ENCODE data around the gene PLAAT3. TPM values are rescaled to one million over a fixed set of nuclear protein-coding genes. Genes with fewer than 3 reads are reported as not detected.
"Not testable (repeated sequence)": the region's sequence is repeated elsewhere in the genome, so short reads cannot be mapped to it uniquely, and the experiment has no call there.

The PLAAT3 gene
- total and polyA plus RNA-seq, 7 donors: 14.6 to 59.9 (median 34.9) TPM

DNA sequence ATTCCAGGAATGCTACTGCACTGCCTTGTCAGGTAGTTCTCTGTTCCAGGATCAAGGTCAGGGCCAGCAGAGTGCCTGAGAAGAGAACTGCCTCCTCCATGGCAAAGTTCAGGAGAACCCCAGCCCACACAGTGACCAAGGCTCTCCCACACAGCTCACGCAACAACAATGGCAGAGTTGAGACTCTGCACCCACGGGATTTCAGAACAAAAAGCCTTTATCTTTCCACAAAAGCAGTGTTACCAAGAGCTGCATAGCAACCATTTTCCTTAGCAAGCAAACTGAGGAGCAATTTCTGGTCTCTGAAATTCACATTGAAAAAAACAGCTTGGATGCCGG is 11.1 kb downstream of the PLAAT3 start:
- no peak overlapping the region for H3K4me3 ChIP-seq
- H3K9me3 ChIP-seq: no peaks in the 10 kb centered on the region
- DNase-seq: no peak
- 63 to 75% methylated on average over 3 of the region's 3 CpGs for WGBS, 2 donors
- H3K36me3 ChIP-seq: no peaks in the 10 kb centered on the region
- H3K27me3 ChIP-seq: no peaks in the 10 kb centered on the region
- peak overlapping the region; percentile 20 to 69 (median 54) for H3K27ac ChIP-seq
- no peak for TF ChIP-seq CTCF (IDR thresholded peaks at IDR 0.05)
- TF ChIP-seq POLR2AphosphoS5 (IDR thresholded peaks at IDR 0.05): no peak
- TF ChIP-seq POLR2A (IDR thresholded peaks at IDR 0.05): no peak
- no peak for TF ChIP-seq EP300 (IDR thresholded peaks at IDR 0.05)
- peaks cover 0 to 23% (median 18%) of the 10 kb centered on the region in 4 donors for H3K4me1 ChIP-seq
- intact Hi-C loops (cut with DNase I): no loop called here

- Histone ChIP-seq H3K4me1 (peaks cover 0 to 23% (median 18%) of the 10 kb centered on the region in 4 donors), H3K27ac (peak overlapping the region; percentile 46 to 69 (median 54))
- intact Hi-C loops (cut with DNase I): not testable (repeated sequence)
Observed at GRCh38 chr11:63602290-63603179, 11.7 kb downstream of the PLAAT3 start.

DNA sequence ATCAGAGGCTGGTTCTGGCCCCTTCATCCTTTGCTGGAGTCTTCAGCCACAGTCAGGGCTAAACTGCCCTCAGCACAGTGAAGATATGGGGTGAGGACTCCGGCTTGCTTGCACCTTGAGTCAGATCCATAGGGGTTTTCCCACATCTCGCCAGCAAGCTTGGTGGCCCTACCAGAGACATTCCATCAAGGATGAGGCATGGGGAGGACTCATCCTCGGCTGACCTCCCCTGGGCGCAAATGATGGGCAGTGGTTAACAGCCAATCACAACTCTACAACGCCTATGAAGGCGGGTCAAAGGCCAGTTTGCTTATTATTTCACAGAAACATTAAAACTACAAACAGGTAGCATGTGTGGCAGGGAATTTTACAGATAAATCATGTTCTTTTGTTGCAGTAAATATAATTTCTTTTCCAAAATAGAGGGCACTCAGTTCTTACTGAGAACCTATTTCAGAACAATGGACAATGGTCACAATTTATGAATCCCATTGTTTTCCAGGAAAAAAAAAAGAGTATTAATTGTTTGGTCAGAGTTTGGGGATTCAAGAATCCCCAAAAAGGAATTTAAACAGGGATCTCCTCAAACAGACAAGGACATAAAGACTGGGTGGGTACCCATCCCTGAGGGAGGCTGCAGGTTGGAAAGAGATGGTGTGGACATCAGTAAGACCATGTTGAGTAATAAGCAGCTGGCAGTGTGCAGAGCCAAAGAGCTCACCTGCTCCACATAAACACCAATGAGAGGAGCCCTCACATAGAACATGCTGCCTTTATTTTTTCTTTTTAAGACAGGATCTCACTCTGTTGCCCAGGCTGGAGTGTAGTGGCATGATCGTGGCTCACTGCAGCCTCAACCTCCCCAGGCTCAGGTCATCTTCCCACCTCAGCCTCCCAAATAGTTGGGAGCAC is 14.8 kb downstream of the PLAAT3 start:
- Histone ChIP-seq H3K36me3 (peaks cover 0 to 26% (median 2%) of the 10 kb centered on the region in 4 donors), H3K4me1 (peaks cover 0 to 23% (median 18%) of the 10 kb centered on the region in 4 donors), H3K4me3 (no peak overlapping the region), H3K27ac (no peak overlapping the region), H3K9me3 (no peaks in the 10 kb centered on the region), H3K27me3 (no peaks in the 10 kb centered on the region)
- intact Hi-C loops (cut with DNase I): no loop called here
- WGBS, 2 donors: 77 to 84% methylated on average over 7 of the region's 7 CpGs
- TF ChIP-seq CTCF (IDR thresholded peaks at IDR 0.05) (no peak), POLR2AphosphoS5 (IDR thresholded peaks at IDR 0.05) (no peak), EP300 (IDR thresholded peaks at IDR 0.05) (no peak), POLR2A (IDR thresholded peaks at IDR 0.05) (no peak)
- no peak for DNase-seq

More at GRCh38 chr11:63602290-63603179, 11.7 kb downstream of the PLAAT3 start:
- H3K9me3 ChIP-seq, H3K27me3 ChIP-seq, DNase-seq, H3K36me3 ChIP-seq, H3K4me3 ChIP-seq: not testable (repeated sequence)
- 88 to 92% methylated on average over 11 of the region's 11 CpGs for WGBS, 2 donors

DNA sequence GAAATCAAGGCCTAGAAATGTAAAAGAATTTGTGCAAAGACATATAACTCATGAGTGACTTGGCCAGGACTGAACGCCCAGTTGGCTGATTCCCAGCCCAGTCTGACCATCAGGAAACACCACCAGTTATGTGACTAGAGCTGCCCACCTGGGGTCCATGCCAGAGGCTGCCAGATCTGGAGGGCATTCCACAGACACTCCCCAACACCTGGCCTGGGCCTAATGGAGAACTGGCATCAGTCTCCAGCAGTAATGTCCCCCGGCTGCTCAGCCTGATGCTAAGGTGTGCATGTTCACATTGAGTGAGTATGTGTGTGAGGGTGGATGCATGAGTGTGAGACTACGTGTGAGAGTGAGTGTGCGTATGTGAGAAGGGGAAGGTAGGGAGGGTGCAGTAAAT is 15.7 kb downstream of the PLAAT3 start:
- 78 to 93% methylated on average over 4 of the region's 4 CpGs for WGBS, 2 donors

DNA sequence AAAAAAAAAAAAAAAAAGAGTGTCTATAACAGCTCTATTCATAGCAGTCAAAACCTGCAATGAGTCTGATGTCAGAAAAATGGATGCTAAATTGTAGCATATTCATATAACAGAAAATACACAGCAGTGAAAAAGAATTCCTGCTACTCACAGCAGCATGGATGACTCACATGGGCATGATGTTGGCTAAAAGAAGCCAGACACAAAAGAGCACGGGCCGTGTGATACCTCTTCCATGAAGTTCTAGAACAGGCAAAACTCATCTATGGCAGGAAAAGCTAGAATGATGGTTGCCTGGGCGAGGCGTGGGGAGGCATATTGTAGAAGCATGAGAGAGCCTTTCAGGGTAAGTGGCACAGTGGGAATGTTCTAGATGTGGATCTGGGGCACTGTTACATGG is 18.9 kb downstream of the PLAAT3 start:
- Histone ChIP-seq H3K9me3 (no peaks in the 10 kb centered on the region), H3K36me3 (peaks cover 0 to 52% (median 7%) of the 10 kb centered on the region in 4 donors), H3K4me1 (no peaks in the 10 kb centered on the region), H3K27ac (peak overlapping the region in 2 of 4 donors; percentile 3 to 43), H3K27me3 (no peaks in the 10 kb centered on the region), H3K4me3 (no peak overlapping the region)
- DNase-seq: no peak
- TF ChIP-seq EP300 (IDR thresholded peaks at IDR 0.05) (no peak), POLR2AphosphoS5 (IDR thresholded peaks at IDR 0.05) (no peak), CTCF (IDR thresholded peaks at IDR 0.05) (no peak), POLR2A (IDR thresholded peaks at IDR 0.05) (no peak)
- 90% methylated on average over 4 of the region's 4 CpGs for WGBS, 2 donors
- intact Hi-C loops (cut with DNase I): no loop called here

More for the DNA sequence above, 15.7 kb downstream of the PLAAT3 start:
- Histone ChIP-seq H3K36me3 (peaks cover 0 to 26% (median 4%) of the 10 kb centered on the region in 4 donors), H3K27me3 (no peaks in the 10 kb centered on the region), H3K4me3 (no peak overlapping the region), H3K9me3 (no peaks in the 10 kb centered on the region), H3K27ac (no peak overlapping the region), H3K4me1 (peaks cover 0 to 20% (median 18%) of the 10 kb centered on the region in 4 donors)
- DNase-seq: no peak
- no peak for TF ChIP-seq POLR2A (IDR thresholded peaks at IDR 0.05)
- no peak for TF ChIP-seq POLR2AphosphoS5 (IDR thresholded peaks at IDR 0.05)
- no peak for TF ChIP-seq EP300 (IDR thresholded peaks at IDR 0.05)
- intact Hi-C loops (cut with DNase I): no loop called here

Measured in sigmoid colon (tissue), 7 donors.